Heart right ventricle (tissue), 16 donors: ENCODE data around the gene CYB561D1. TPM values are rescaled to one million over a fixed set of nuclear protein-coding genes. Genes with fewer than 3 reads are reported as not detected.
A peak's percentile ranks its signal among the peaks of the same experiment; 100 is the strongest.

ENCODE experiments used
- ATAC-seq, 8 donors: fragments of 200-7000 bp; cut with Tn5 transposase; one replicate each; pipeline ENCODE4 v1.9.1; 2020; ENCODE audit warnings: mild to moderate bottlenecking in 8 of 8, moderate library complexity in 8 of 8, moderate number of reproducible peaks in 1 of 8
- DNase-seq, 2 donors: peaks; one replicate each; pipeline ENCODE4 v3.0.0-alpha.2; 2020
- H3K27ac ChIP-seq, 10 donors: fragments of 200-600 bp; sonication (generic) in 2 of 10; one replicate each; pipeline versions ENCODE4 v1.5.0 to v1.8.0; 2020 to 2022; ENCODE audit warnings: mild to moderate bottlenecking in 3 of 10
- H3K27me3 ChIP-seq, 7 donors: fragments of 200-600 bp; one replicate each; pipeline ENCODE4 v1.8.0; 2021 to 2022; ENCODE audit warnings: mild to moderate bottlenecking in 2 of 7
- H3K36me3 ChIP-seq, 9 donors: fragments of 200-600 bp; sonication (generic) in 1 of 9; one replicate each; pipeline versions ENCODE4 v1.5.0 to v1.8.0; 2020 to 2022; ENCODE audit warnings: mild to moderate bottlenecking in 2 of 9
- H3K4me1 ChIP-seq, 9 donors: fragments of 200-600 bp; sonication (generic) in 1 of 9; one replicate each; pipeline versions ENCODE4 v1.5.0 to v1.8.0; 2020 to 2022; ENCODE audit warnings: mild to moderate bottlenecking in 4 of 9
- H3K4me3 ChIP-seq, 10 donors: fragments of 200-600 bp; sonication (generic) in 2 of 10; one replicate each; pipeline versions ENCODE4 v1.5.0 to v1.8.0; 2020 to 2022; ENCODE audit warnings: mild to moderate bottlenecking in 7 of 10, moderate library complexity in 2 of 10
- H3K9me3 ChIP-seq, 11 donors: fragments of 200-600 bp in 10 of 11; sonication (generic) in 2 of 11; one replicate each; pipeline versions ENCODE4 v1.5.0 to v1.8.0; 2013 to 2022; ENCODE audit warnings: mild to moderate bottlenecking in 2 of 11, control low read depth in 1 of 11, moderate library complexity in 1 of 11
- WGBS, 2 donors: extraction: QIAGEN DNeasy Blood & Tissue Kit; methylation state at CpG; one replicate each; pipeline ENCODE4 v1.1.7; 2013; ENCODE audit warnings: inconsistent platforms in 1 of 2; 5-methylcytosine and 5-hydroxymethylcytosine counted together
- intact Hi-C, 10 donors: fragments of 100-400 bp; cut with DNase I; formaldehyde crosslinking; loops; one replicate each; pipeline versions ENCODE4 v1.11.1 to v1.14.2; 2022
- polyA plus RNA-seq, 2 donors: library from polyadenylated mRNA; stranded (reverse); fragments of 200-250 nt; gene quantifications; one replicate each; pipeline ENCODE4 v1.2.3, GENCODE V29; 2013
- total RNA-seq, 10 donors: library from RNA; stranded (reverse); fragmentation: NEBNext Ultra II Directional in 3 of 10; extraction: Animal tissue kit (Norgen Biotek cat#: 25700) in 3 of 10; gene quantifications; one replicate each; pipeline versions ENCODE4 v1.2.1 to v1.2.4, GENCODE V29; 2021 to 2023
- TF ChIP-seq, protein P1 (sequence below), 9 donors: fragments of 200-600 bp; sonication (generic) in 2 of 9; IDR thresholded peaks; one replicate each; pipeline versions ENCODE4 v1.5.0 to v1.8.0; 2021 to 2022; ENCODE audit warnings: antibody characterized with exemption in 9 of 9, mild to moderate bottlenecking in 5 of 9, moderate library complexity in 1 of 9
- donor health status: Arrhythmogenic right ventricular cardiomyopathy.
- donor health status: ischemic (EF 13 %, LVEDD 7.1; RV severe dilation, severe dysfunction).
- donor health status: healthy with polysubstance abuse.
- donor health status: DM: no; HTN: yes; CAD: no.
- donor health status: DM: no; HTN: no; CAD: no.
- donor health status: ischemic (EF 25% LVEDD 6.9; RV normal size, moderate dysfunction).
- donor health status: ischemic (EF 25% LVEDD 5.7; RV mildly dilated, moderate dysfunction).
- donor health status: healthy.
- donor health status: DM: yes; HTN: yes; CAD: no.
- donor health status: Ischemic cardiomyopathy.
- donor health status: ischemic (EF 35%, LVEDD 5.7; RV mildly dilated, moderate dysfunction).
- donor health status: nonischemic (EF 11% LVEDD 7.7; RV severe dilation, severe dysfunction).
- donor health status: DM: yes; HTN: yes; CAD: no.
- donor health status: PGD.
- donor health status: ischemic (EF 29% LVEDD 5.4; RV normal size, mild dysfunction).
- donor health status: nonischemic (EF 23%, LVEDD 6.1; RV moderate dilation, normal function).

The CYB561D1 gene
- total and polyA plus RNA-seq, 12 donors, result 3.0 to 7.6 (median 4.5) TPM

DNA sequence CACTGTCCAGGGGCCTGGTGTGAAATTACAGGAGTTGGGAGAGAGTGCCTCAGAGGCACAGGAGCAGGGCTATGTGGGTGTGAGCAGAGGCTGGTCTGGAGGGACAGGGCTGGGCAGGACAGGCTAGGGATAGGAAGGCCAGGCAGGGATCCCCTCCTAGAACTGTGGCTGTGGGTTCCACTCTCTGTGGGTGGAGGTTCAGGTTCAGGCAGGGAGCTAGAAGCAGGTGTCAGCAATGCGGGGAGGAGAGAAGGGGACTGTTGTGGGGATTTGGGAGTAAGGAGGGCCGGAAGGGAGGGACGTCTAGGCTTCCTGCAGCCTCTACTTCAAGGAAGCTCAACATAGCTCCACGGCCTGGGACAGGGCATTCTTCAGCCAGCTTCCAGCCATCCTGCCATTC lies 37.5 kb downstream of the CYB561D1 start:
- TF ChIP-seq, protein P1, sequence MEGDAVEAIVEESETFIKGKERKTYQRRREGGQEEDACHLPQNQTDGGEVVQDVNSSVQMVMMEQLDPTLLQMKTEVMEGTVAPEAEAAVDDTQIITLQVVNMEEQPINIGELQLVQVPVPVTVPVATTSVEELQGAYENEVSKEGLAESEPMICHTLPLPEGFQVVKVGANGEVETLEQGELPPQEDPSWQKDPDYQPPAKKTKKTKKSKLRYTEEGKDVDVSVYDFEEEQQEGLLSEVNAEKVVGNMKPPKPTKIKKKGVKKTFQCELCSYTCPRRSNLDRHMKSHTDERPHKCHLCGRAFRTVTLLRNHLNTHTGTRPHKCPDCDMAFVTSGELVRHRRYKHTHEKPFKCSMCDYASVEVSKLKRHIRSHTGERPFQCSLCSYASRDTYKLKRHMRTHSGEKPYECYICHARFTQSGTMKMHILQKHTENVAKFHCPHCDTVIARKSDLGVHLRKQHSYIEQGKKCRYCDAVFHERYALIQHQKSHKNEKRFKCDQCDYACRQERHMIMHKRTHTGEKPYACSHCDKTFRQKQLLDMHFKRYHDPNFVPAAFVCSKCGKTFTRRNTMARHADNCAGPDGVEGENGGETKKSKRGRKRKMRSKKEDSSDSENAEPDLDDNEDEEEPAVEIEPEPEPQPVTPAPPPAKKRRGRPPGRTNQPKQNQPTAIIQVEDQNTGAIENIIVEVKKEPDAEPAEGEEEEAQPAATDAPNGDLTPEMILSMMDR (IDR thresholded peaks at IDR 0.05), result no peak
- DNase-seq (no peak), ATAC-seq (no peak)
- Histone ChIP-seq H3K36me3 (no peaks in the 10 kb centered on the region), H3K27me3 (no peaks in the 10 kb centered on the region), H3K9me3 (no peaks in the 10 kb centered on the region), H3K4me3 (no peak overlapping the region), H3K27ac (peak overlapping the region in 4 of 10 donors; percentile 3 to 17 (median 8)), H3K4me1 (peaks cover 9 to 52% (median 30%) of the 10 kb centered on the region in 9 donors)
- intact Hi-C loops, result loop anchor here in 8 of 10 donors (2.0 to 10.0 kb wide), 7 partner anchors 35 to 269 kb away; partner anchors contain the start of genes PSMA5 (in 4 of the 8) and PSRC1 (in 1 of the 8)
- WGBS, 2 donors, result 63 to 85% methylated on average over 4 of the region's 4 CpGs

DNA sequence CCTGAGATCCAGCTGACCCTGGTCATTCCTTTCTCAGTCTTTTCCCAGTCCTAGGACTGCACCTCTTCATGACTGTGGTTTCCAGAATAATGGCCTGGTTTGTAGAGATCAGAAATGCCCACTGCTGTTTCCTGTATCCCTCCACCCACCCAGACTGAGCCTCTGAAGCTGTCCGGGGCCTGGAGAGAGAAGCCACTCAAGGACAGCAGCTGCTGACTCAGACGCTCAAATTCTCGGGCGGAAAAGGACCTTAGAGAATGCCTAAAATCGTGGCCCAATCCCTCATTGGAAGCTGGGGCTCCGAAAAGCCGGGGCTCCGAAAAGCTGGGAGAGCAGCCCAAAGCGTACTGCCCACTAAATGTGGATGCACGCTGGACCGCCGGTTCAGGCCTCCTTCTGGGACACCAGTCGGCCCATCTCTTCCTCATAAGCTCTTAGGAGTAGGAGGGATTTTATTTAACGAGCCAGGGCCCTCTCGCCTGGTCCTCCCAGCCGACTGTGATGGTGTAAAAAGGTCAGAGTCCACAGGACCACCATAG lies 38.0 kb downstream of the CYB561D1 start:
- ATAC-seq (no peak), DNase-seq (no peak)
- Histone ChIP-seq H3K4me3 (peak overlapping the region in 6 of 10 donors; percentile 14 to 39 (median 28)), H3K36me3 (no peaks in the 10 kb centered on the region), H3K27me3 (no peaks in the 10 kb centered on the region), H3K27ac (peak overlapping the region in 4 of 10 donors; percentile 3 to 80 (median 69)), H3K9me3 (no peaks in the 10 kb centered on the region), H3K4me1 (peaks cover 9 to 57% (median 34%) of the 10 kb centered on the region in 9 donors)
- intact Hi-C loops, result loop anchor here (1.0 to 10.0 kb wide), 12 partner anchors 34 to 270 kb away; partner anchors contain the start of genes PSMA5 (in 4 of the 10), CYB561D1 (in 2 of the 10) and PSRC1 (in 1 of the 10)
- TF ChIP-seq, protein P1 (IDR thresholded peaks at IDR 0.05), result no peak
- 51 to 61% methylated on average over 16 of the region's 16 CpGs for WGBS, 2 donors

DNA sequence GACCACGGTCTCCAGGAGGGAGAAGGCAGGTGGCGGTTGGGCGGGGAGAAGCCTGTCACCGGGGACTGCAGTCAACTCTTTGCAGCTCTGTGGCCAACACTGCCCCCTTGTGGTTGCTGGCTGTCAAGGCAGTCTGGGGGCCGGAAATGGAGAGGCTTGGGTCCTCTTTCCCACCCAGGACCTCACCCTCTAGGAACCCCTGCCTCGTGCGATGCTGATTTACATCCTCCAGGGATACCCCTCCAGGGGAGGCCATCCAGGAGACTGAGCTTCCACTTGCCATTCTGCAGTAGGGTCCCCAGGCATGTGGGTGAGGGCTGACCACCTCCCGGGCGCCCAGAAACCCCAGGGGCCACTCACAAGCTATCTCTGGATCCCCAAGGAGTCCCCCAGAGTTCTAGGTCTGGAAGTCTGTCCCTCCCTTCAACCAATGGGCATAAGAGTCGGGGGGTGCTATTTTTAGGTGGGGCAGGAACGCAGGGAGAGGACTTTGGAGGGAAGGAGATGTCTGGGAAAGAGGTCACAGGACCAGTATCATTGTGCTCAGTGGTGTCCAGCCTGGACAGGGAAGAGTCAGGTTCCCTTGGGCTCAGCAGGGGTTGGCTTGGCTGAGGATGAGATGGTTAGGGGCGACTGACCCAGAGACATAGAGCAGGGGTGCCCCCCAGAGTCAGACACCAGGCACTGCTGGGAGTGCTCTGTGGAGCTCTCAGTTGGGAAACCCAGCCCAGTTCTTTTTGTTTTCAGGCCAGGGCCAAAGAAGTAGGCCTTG lies 38.7 kb downstream of the CYB561D1 start:
- H3K9me3 ChIP-seq, result no peaks in the 10 kb centered on the region
- H3K4me3 ChIP-seq, result peak overlapping the region in 7 of 10 donors; percentile 14 to 39 (median 30)
- H3K4me1 ChIP-seq, result peaks cover 9 to 64% (median 36%) of the 10 kb centered on the region in 9 donors
- ATAC-seq, result peak; percentile 70 to 88 (median 78)
- intact Hi-C loops, result loop anchor here in 9 of 10 donors (1.0 to 10.0 kb wide), 11 partner anchors 34 to 270 kb away; partner anchors contain the start of genes PSMA5 (in 4 of the 9), CYB561D1 (in 2 of the 9) and PSRC1 (in 1 of the 9)
- H3K27me3 ChIP-seq, result no peaks in the 10 kb centered on the region
- WGBS, 2 donors, result 10 to 13% methylated on average over 12 of the region's 12 CpGs
- H3K36me3 ChIP-seq, result no peaks in the 10 kb centered on the region
- peak; percentile 86 to 87 for DNase-seq
- TF ChIP-seq, protein P1 (IDR thresholded peaks at IDR 0.05), result peak; percentile 87 to 98 (median 93)
- peak overlapping the region in 9 of 10 donors; percentile 15 to 80 (median 63) for H3K27ac ChIP-seq

DNA sequence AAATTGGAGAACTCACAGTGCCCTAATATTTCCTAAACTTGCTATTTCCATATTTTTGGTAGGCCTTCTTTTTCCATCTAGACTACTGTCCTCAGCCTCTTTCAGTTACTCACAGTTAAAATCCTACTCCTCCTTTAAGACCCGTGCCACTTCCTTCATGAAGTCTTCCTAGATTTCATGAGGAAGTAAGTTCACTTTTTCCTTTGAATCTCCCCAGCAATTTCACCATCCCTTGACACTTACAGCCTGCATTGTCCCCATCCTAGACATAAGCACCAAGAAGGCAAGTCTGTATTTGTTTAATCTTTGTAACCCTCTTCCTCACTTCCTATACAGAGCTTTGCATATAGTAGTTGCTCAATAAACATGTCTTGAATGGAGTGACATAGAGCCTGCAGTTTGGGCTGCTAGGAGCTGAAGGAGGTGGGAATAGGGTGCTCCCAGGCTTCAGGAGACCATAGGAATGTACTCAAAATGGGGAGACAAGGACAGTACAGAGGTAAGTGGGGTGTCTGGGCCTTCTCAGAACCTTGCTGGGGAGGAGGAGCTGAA lies 40.5 kb downstream of the CYB561D1 start:
- Histone ChIP-seq H3K36me3 (no peaks in the 10 kb centered on the region), H3K9me3 (no peaks in the 10 kb centered on the region), H3K27me3 (no peaks in the 10 kb centered on the region), H3K27ac (peak overlapping the region in 5 of 10 donors; percentile 49 to 88 (median 86)), H3K4me3 (no peak overlapping the region), H3K4me1 (peaks cover 9 to 65% (median 36%) of the 10 kb centered on the region in 9 donors)
- WGBS, 2 donors, result 79 to 91% methylated on average over 1 of the region's 1 CpG
- TF ChIP-seq, protein P1 (IDR thresholded peaks at IDR 0.05), result no peak
- intact Hi-C loops, result loop anchor here in 7 of 10 donors (5.0 to 10.0 kb wide), 5 partner anchors 107 to 272 kb away; partner anchors contain the start of genes PSMA5 (in 4 of the 7) and PSRC1 (in 1 of the 7)
- no peak for DNase-seq
- no peak for ATAC-seq
